ENCODE results near the gene CATSPERE.

Gene CATSPERE

DNA sequence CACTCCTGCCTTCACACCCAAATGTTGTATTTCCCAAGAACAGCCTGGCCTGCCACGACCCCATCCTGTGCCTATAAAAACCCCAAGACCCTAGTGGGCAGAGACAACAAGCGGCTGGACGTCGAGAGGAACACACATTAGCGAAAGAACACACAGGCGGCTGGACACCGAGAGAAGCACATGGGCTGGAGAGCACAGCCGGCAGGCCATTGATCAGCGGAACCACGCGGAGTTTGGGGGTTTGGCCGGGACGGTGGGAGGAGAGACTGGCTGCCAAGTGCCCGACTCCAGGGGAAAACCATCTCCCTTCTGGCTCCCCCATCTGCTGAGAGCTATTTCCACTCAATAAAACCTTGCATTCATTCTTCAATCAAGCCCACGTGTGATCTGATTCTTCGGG is 181.5 kb downstream of the CATSPERE start:
- no peaks in the 10 kb centered on the region for H3K27me3 ChIP-seq (ENCODE audit: control insufficient read depth in 2 of 2, insufficient read depth in 2 of 2, low read length in 2 of 2)
- H3K4me3 ChIP-seq (ENCODE audit: low read length in 2 of 2), result no peak overlapping the region
- H3K27ac ChIP-seq (ENCODE audit: low read depth in 2 of 2, low read length in 2 of 2), result no peak overlapping the region
- H3K9ac ChIP-seq (ENCODE audit: low read depth in 1 of 2, low read length in 2 of 2), result no peak overlapping the region
- no peaks in the 10 kb centered on the region for H3K4me1 ChIP-seq (ENCODE audit: control insufficient read depth in 2 of 2, insufficient read depth in 2 of 2, low read length in 2 of 2)
- no peaks in the 10 kb centered on the region for H3K36me3 ChIP-seq (ENCODE audit: control insufficient read depth in 2 of 2, insufficient read depth in 2 of 2, low read length in 2 of 2)
- H3K9me3 ChIP-seq (ENCODE audit: control insufficient read depth in 2 of 2, low read length in 2 of 2), result no peaks in the 10 kb centered on the region

DNA sequence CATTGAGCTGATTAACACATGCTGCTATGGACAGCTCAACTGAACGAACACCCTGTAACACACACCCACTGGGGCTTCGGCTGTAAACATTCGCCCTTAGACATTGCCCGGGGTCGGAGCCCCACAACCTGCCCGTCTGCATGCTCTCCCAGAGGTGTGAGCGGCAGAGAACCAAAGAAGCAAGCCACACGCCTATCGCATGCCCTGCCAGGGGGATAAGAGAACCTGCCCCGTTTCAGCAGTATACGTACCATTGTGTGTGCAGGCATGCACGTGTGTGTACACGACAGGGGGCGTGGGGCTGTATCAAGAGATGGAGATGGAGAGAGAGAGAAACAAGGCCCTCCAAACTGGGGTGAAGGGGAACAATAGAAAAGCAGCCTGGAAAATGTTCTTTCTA is 181.9 kb downstream of the CATSPERE start:
- Histone ChIP-seq H3K4me1 (ENCODE audit: control insufficient read depth in 2 of 2, insufficient read depth in 2 of 2, low read length in 2 of 2) (no peaks in the 10 kb centered on the region), H3K9ac (ENCODE audit: low read depth in 1 of 2, low read length in 2 of 2) (no peak overlapping the region), H3K36me3 (ENCODE audit: control insufficient read depth in 2 of 2, insufficient read depth in 2 of 2, low read length in 2 of 2) (no peaks in the 10 kb centered on the region), H3K9me3 (ENCODE audit: control insufficient read depth in 2 of 2, low read length in 2 of 2) (no peaks in the 10 kb centered on the region), H3K4me3 (ENCODE audit: low read length in 2 of 2) (no peak overlapping the region), H3K27ac (ENCODE audit: low read depth in 2 of 2, low read length in 2 of 2) (no peak overlapping the region), H3K27me3 (ENCODE audit: control insufficient read depth in 2 of 2, insufficient read depth in 2 of 2, low read length in 2 of 2) (no peaks in the 10 kb centered on the region)

DNA sequence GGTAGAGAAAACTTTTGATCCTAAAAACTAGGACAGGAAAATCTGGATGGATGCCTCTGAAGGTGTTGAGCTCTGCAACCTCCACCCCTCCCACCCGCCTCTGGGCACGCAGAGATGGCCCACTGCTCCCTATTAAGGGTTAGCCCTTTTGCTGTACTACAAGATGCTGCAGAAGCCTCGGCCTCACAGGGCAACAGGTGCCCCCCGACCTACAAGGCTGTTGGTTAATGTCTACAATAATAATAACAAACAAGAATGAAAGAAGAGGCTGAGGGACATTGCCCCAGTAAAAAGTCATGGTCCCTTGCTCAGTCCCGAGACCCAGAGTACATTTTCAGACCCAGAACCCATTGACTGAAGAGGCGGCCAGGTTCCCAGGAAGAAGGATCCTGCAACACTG is 184.3 kb downstream of the CATSPERE start:
- H3K9ac ChIP-seq (ENCODE audit: low read depth in 1 of 2, low read length in 2 of 2), result no peak overlapping the region
- no peak overlapping the region for H3K4me3 ChIP-seq (ENCODE audit: low read length in 2 of 2)
- no peak overlapping the region for H3K27ac ChIP-seq (ENCODE audit: low read depth in 2 of 2, low read length in 2 of 2)
- no peaks in the 10 kb centered on the region for H3K36me3 ChIP-seq (ENCODE audit: control insufficient read depth in 2 of 2, insufficient read depth in 2 of 2, low read length in 2 of 2)
- H3K9me3 ChIP-seq (ENCODE audit: control insufficient read depth in 2 of 2, low read length in 2 of 2), result no peaks in the 10 kb centered on the region
- no peaks in the 10 kb centered on the region for H3K4me1 ChIP-seq (ENCODE audit: control insufficient read depth in 2 of 2, insufficient read depth in 2 of 2, low read length in 2 of 2)
- H3K27me3 ChIP-seq (ENCODE audit: control insufficient read depth in 2 of 2, insufficient read depth in 2 of 2, low read length in 2 of 2), result no peaks in the 10 kb centered on the region

DNA sequence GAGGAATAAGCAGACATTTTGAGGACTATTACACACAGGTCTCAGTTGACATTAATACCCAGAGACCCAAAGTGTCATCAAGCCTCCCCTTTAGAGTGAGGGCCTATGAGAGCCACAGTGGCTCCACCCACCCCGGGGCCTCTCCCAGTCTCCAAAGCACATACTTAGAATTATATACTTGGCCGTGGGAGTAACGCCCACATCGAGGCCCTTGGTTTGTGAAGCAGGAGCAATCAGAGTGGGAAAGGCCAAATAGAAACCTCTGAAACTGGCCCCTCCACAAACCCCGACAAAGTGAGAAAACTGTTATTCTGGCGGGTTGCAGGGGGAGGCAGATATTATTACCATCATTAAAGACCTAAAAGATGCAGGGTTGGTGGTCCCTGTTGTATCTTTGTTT is 184.8 kb downstream of the CATSPERE start:
- H3K27me3 ChIP-seq (ENCODE audit: control insufficient read depth in 2 of 2, insufficient read depth in 2 of 2, low read length in 2 of 2), result no peaks in the 10 kb centered on the region
- H3K9me3 ChIP-seq (ENCODE audit: control insufficient read depth in 2 of 2, low read length in 2 of 2), result no peaks in the 10 kb centered on the region
- no peak overlapping the region for H3K27ac ChIP-seq (ENCODE audit: low read depth in 2 of 2, low read length in 2 of 2)
- H3K9ac ChIP-seq (ENCODE audit: low read depth in 1 of 2, low read length in 2 of 2), result no peak overlapping the region
- H3K4me1 ChIP-seq (ENCODE audit: control insufficient read depth in 2 of 2, insufficient read depth in 2 of 2, low read length in 2 of 2), result no peaks in the 10 kb centered on the region
- H3K36me3 ChIP-seq (ENCODE audit: control insufficient read depth in 2 of 2, insufficient read depth in 2 of 2, low read length in 2 of 2), result no peaks in the 10 kb centered on the region
- H3K4me3 ChIP-seq (ENCODE audit: low read length in 2 of 2), result no peak overlapping the region

DNA sequence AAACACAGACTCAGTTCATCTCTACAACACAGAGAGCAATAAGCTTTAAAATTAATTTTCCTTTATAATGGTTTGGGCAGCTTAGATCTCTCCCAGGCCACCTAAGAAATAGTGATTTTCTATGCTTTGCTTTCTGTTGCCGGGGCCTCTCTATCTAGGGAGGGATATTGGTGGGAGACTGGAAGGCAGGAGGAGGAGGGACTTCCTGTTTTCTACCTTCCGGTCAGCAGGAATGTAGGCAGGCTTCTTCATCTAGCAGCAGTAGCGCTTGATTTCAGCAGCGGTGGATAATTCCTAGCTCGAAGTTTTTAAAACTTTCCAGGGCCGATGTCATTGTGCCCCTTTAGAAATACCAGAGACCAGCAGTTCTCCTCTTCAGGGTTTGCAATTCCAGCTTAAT is 186.7 kb downstream of the CATSPERE start:
- Histone ChIP-seq H3K27ac (ENCODE audit: low read depth in 2 of 2, low read length in 2 of 2) (no peak overlapping the region), H3K9me3 (ENCODE audit: control insufficient read depth in 2 of 2, low read length in 2 of 2) (no peaks in the 10 kb centered on the region), H3K9ac (ENCODE audit: low read depth in 1 of 2, low read length in 2 of 2) (no peak overlapping the region), H3K36me3 (ENCODE audit: control insufficient read depth in 2 of 2, insufficient read depth in 2 of 2, low read length in 2 of 2) (no peaks in the 10 kb centered on the region), H3K4me1 (ENCODE audit: control insufficient read depth in 2 of 2, insufficient read depth in 2 of 2, low read length in 2 of 2) (peaks cover 5% of the 10 kb centered on the region in 2 donors), H3K4me3 (ENCODE audit: low read length in 2 of 2) (no peak overlapping the region), H3K27me3 (ENCODE audit: control insufficient read depth in 2 of 2, insufficient read depth in 2 of 2, low read length in 2 of 2) (no peaks in the 10 kb centered on the region)

DNA sequence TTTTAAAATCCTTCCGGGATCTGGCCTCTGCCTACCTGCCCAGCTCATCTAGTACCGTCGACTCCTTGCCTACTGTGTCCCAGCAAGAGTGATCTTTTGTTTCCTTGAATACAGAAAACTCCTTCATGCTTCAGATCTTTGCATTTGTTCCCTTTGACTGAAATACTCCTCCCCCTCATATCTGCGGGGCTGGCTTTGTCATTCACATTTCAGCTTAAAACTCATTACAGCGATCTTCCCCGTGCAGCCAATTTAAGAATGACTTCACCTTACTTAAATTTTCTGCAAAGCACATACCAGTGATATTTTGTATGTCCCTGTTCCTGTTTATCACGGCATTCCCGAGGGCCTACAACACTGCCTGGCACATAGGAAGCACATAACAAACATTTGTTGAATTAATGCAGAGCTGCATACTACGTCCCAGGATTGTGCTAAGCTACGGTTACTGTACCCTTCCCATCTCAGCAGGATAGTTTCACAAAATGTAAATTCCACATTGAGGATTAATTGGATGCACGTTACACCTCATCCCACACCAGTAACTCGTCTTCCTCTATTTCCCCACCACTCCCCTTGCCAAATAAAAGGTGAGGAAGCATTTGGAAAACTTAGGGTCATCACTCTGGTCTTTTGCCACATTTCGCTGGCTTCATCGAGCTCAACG is 191.0 kb downstream of the CATSPERE start:
- peak overlapping the region; percentile 61 to 76 for H3K9ac ChIP-seq (ENCODE audit: low read depth in 1 of 2, low read length in 2 of 2)

DNA sequence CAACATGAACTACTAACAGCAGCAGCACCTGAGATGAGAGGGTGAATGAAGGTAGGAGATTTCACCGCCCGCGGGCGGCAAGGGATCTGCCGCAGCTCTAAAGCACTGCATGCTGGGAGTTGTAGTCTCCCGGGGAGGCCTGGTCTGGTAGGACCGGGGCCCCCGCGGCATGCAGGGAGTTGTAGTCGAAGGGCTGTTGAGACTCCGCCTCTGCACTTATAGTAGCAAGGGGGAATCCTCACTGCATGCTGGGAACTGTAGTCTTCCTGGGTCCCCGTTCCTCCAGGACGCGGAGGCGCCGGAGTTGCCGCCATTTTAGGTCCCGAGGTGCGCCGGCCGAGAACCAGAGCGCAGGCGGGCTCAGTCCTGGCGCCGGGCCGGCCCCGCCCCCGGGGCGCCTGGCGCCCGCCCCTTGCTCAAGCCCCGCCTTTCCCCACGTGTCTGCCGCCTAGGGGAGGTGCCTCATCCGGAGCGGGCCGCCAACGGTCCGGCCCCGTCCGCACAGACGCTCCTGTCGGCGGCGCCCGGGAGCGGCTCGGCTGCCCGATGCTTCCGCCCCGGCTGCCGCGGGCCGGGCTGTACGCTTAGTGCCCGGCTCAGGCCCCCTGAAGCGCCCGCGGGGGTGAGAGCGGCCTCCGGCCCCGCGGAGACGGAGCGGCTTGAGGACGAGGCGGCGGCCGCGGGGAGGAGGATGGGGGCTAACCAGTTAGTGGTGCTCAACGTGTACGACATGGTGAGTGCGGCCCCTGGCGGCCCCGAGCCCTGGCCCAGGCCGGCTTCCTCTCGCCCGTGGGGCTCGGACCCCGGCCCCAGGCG is 191.8 kb downstream of the CATSPERE start, which contains the start of gene DESI2:
Gene DESI2 (plus strand): TSS at position 504 of the 816 bp plus-strand sequence. CDS start 188 bp downstream, at position 692.
- Histone ChIP-seq H3K36me3 (ENCODE audit: control insufficient read depth in 2 of 2, insufficient read depth in 2 of 2, low read length in 2 of 2) (peaks cover 0 to 6% of the 10 kb centered on the region in 2 donors), H3K9ac (ENCODE audit: low read depth in 1 of 2, low read length in 2 of 2) (peak within 1 kb of the TSS; percentile 88 to 92), H3K4me3 (ENCODE audit: low read length in 2 of 2) (peak within 1 kb of the TSS; percentile 86 to 94), H3K27ac (ENCODE audit: low read depth in 2 of 2, low read length in 2 of 2) (peak within 1 kb of the TSS; percentile 88 to 89), H3K4me1 (ENCODE audit: control insufficient read depth in 2 of 2, insufficient read depth in 2 of 2, low read length in 2 of 2) (peaks cover 10 to 27% of the 10 kb centered on the region in 2 donors), H3K27me3 (ENCODE audit: control insufficient read depth in 2 of 2, insufficient read depth in 2 of 2, low read length in 2 of 2) (no peaks in the 10 kb centered on the region), H3K9me3 (ENCODE audit: control insufficient read depth in 2 of 2, low read length in 2 of 2) (no peaks in the 10 kb centered on the region)

More for the DNA sequence above, 191.0 kb downstream of the CATSPERE start:
- Histone ChIP-seq H3K27me3 (ENCODE audit: control insufficient read depth in 2 of 2, insufficient read depth in 2 of 2, low read length in 2 of 2) (no peaks in the 10 kb centered on the region), H3K36me3 (ENCODE audit: control insufficient read depth in 2 of 2, insufficient read depth in 2 of 2, low read length in 2 of 2) (no peaks in the 10 kb centered on the region), H3K4me3 (ENCODE audit: low read length in 2 of 2) (peak overlapping the region; percentile 63 to 94), H3K27ac (ENCODE audit: low read depth in 2 of 2, low read length in 2 of 2) (peak overlapping the region; percentile 18 to 71), H3K9me3 (ENCODE audit: control insufficient read depth in 2 of 2, low read length in 2 of 2) (no peaks in the 10 kb centered on the region), H3K4me1 (ENCODE audit: control insufficient read depth in 2 of 2, insufficient read depth in 2 of 2, low read length in 2 of 2) (peaks cover 10 to 27% of the 10 kb centered on the region in 2 donors)

DNA sequence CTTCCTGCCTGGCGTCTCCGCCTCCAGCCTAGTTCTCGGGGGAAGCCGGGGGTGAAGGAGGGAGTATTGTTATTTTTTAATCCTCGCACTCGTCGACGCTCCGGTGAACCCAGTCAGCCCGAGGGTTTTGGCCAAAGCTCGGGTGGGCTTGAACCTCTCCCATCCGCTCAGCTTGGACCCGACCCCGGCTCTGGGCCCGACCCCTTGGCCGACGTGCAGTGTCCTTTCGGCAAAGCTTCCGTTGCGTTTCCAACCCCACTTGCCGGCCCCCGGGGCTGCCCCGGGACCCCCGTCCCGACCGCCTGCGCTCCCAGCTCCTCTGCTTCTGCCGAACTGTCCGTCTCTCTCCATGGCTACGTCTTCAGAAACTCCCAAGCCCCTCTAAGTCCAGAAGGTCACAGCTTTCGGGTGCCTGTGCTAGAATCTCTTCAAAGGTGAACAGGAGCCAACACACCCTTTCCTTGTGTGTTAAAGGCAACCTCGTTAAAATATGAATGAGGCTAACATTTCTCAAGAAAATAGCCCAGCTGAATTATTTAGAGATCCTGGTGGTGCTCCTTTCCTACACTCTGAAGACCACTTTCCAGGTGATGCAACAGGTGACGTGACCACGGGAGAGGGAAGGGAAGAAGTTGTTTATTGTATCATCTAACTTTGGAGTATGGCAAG is 192.5 kb downstream of the CATSPERE start:
- H3K4me1 ChIP-seq (ENCODE audit: control insufficient read depth in 2 of 2, insufficient read depth in 2 of 2, low read length in 2 of 2), result peaks cover 10 to 27% of the 10 kb centered on the region in 2 donors
- H3K27me3 ChIP-seq (ENCODE audit: control insufficient read depth in 2 of 2, insufficient read depth in 2 of 2, low read length in 2 of 2), result no peaks in the 10 kb centered on the region
- H3K4me3 ChIP-seq (ENCODE audit: low read length in 2 of 2), result peak overlapping the region; percentile 77 to 86
- H3K36me3 ChIP-seq (ENCODE audit: control insufficient read depth in 2 of 2, insufficient read depth in 2 of 2, low read length in 2 of 2), result peaks cover 3 to 7% of the 10 kb centered on the region in 2 donors
- H3K9ac ChIP-seq (ENCODE audit: low read depth in 1 of 2, low read length in 2 of 2), result peak overlapping the region; percentile 88 to 92
- H3K9me3 ChIP-seq (ENCODE audit: control insufficient read depth in 2 of 2, low read length in 2 of 2), result no peaks in the 10 kb centered on the region
- peak overlapping the region; percentile 88 to 89 for H3K27ac ChIP-seq (ENCODE audit: low read depth in 2 of 2, low read length in 2 of 2)

DNA sequence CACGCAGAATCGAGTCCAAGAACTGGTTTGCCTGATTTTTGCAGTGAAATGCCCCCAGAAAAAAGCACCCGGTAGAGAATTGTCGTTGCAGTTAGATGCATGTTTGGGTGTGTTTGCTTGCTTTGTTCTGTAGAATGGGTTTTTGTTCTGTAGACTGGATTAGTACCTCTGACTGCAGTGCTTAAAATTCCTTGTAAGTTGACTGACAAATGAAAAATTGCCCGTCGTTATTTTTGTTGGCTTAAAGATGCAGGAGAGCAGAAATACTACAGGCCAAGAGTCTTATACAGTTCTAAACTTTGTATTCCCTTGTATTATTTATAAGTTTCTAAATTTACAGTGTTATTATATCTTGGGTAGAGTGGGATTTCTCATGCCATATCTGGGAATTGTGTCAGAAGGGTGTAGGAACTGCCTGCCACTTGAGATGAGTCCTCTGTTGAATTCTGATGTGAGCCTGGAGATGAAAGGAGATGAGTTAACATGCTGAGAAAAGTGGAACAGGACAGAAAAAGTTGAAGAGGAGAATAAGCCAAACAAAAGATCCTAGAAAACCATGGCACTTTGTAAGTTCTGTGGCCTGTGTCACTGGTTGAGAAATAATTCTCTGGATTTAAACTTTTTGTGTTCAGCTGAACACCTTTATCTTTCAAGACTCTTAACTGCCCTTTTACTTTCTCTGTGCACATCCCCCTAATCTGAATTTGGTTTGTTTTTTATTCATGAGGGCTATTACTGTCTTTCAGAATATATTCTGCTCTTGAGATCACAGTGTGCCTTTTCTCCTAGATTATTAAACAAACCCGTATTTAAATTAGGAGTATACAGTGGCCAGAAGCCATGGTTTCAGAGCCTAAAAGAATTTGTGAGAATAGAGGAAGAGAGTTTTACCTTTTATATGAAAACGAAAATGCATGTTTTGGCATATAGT is 193.3 kb downstream of the CATSPERE start:
- Histone ChIP-seq H3K9me3 (ENCODE audit: control insufficient read depth in 2 of 2, low read length in 2 of 2) (no peaks in the 10 kb centered on the region), H3K36me3 (ENCODE audit: control insufficient read depth in 2 of 2, insufficient read depth in 2 of 2, low read length in 2 of 2) (peaks cover 3 to 7% of the 10 kb centered on the region in 2 donors), H3K9ac (ENCODE audit: low read depth in 1 of 2, low read length in 2 of 2) (peak overlapping the region; percentile 88 to 92), H3K27me3 (ENCODE audit: control insufficient read depth in 2 of 2, insufficient read depth in 2 of 2, low read length in 2 of 2) (no peaks in the 10 kb centered on the region), H3K27ac (ENCODE audit: low read depth in 2 of 2, low read length in 2 of 2) (no peak overlapping the region), H3K4me1 (ENCODE audit: control insufficient read depth in 2 of 2, insufficient read depth in 2 of 2, low read length in 2 of 2) (peaks cover 10 to 27% of the 10 kb centered on the region in 2 donors), H3K4me3 (ENCODE audit: low read length in 2 of 2) (peak overlapping the region; percentile 77 to 86)
